AG08395 (cell line): ENCODE measurements around the gene NDUFAF3.

Experiments used
- DNase-seq: peaks from one replicate; pipeline ENCODE4 v3.0.0; 2012; ENCODE audit warnings: mixed read lengths, low spot score

NDUFAF3 gene

GRCh38 chr3:49017971-49018706 is 3.8 kb upstream of the NDUFAF3 start, which contains the start of gene DALRD3:
Gene DALRD3, minus strand, starts transcription at chr3:49018580. Its CDS starts 16 bp downstream, at chr3:49018564.
- DNase-seq, result peak; percentile 47

- DNase-seq, result no peak
Observed at GRCh38 chr3:49018707-49019006, 3.3 kb upstream of the NDUFAF3 start.

GRCh38 chr3:49019941-49020329 is 2.0 kb upstream of the NDUFAF3 start:
- no peak for DNase-seq

GRCh38 chr3:49020330-49021212 is 1.4 kb upstream of the NDUFAF3 start:
- peak; percentile 11 for DNase-seq

- peak; percentile 97 for DNase-seq
Observed at GRCh38 chr3:49021213-49021812, 608 bp upstream of the NDUFAF3 start.

GRCh38 chr3:49022688-49023171 is 809 bp downstream of the NDUFAF3 start:
- DNase-seq, result no peak

GRCh38 chr3:49023775-49024174 is 1.9 kb downstream of the NDUFAF3 start:
- DNase-seq, result no peak

- no peak for DNase-seq
Observed at GRCh38 chr3:49024449-49024848, 2.5 kb downstream of the NDUFAF3 start.

- DNase-seq, result no peak
Observed at GRCh38 chr3:49025005-49025792, 3.3 kb downstream of the NDUFAF3 start.

- no peak for DNase-seq
Observed at GRCh38 chr3:49025793-49026520, 4.0 kb downstream of the NDUFAF3 start.

GRCh38 chr3:49026536-49026935 is 4.6 kb downstream of the NDUFAF3 start:
- DNase-seq, result no peak

GRCh38 chr3:49027634-49028033 is 5.7 kb downstream of the NDUFAF3 start:
- no peak for DNase-seq

- no peak for DNase-seq
Observed at GRCh38 chr3:49028298-49028672, 6.4 kb downstream of the NDUFAF3 start.

- DNase-seq, result peak; percentile 96
Observed at GRCh38 chr3:49028673-49029562, 7.0 kb downstream of the NDUFAF3 start, which contains the start of gene IMPDH2. Gene IMPDH2, minus strand, starts transcription at chr3:49029398. Its CDS starts 48 bp downstream, at chr3:49029350.

GRCh38 chr3:49029563-49029884 is 7.6 kb downstream of the NDUFAF3 start:
- DNase-seq, result no peak

- no peak for DNase-seq
Observed at GRCh38 chr3:49030321-49030720, 8.4 kb downstream of the NDUFAF3 start.

- no peak for DNase-seq
Observed at GRCh38 chr3:49032646-49033304, 10.9 kb downstream of the NDUFAF3 start.

- DNase-seq, result no peak
Observed at GRCh38 chr3:49034650-49035049, 12.7 kb downstream of the NDUFAF3 start.

GRCh38 chr3:49035281-49035680 is 13.4 kb downstream of the NDUFAF3 start:
- no peak for DNase-seq

GRCh38 chr3:49053543-49053942 is 31.6 kb downstream of the NDUFAF3 start:
- no peak for DNase-seq
